Panc1 (cell line): Measurements from ENCODE around the gene MXD4.

ENCODE experiments used
- CTCF ChIP-seq: fragments of 450-650 bp; IDR thresholded peaks from 2 replicates; pipeline ENCODE4 v1.5.1; 2017; ENCODE audit warnings: mild to moderate bottlenecking
- POLR2AphosphoS5 ChIP-seq: IDR thresholded peaks from 2 replicates; pipeline ENCODE4 v1.6.1; 2012; ENCODE audit warnings: mild to moderate bottlenecking, low read depth, low read length, moderate library complexity
- REST ChIP-seq, 2 experiments: IDR thresholded peaks; 2 replicates each; pipeline ENCODE4 v1.6.1; 2011 to 2012; ENCODE audit warnings: low read depth in 2 of 2, control low read depth in 1 of 2, low read length in 1 of 2, mild to moderate bottlenecking in 1 of 2, moderate library complexity in 1 of 2; ENCODE audit not compliant: insufficient read depth in 1 of 2
- SIN3A ChIP-seq: IDR thresholded peaks from 2 replicates; pipeline ENCODE4 v1.6.1; 2012; ENCODE audit warnings: low read depth, mild to moderate bottlenecking, low read length, moderate library complexity, borderline replicate concordance; ENCODE audit not compliant: insufficient read depth
- TCF7L2 ChIP-seq: IDR thresholded peaks from 2 replicates; pipeline ENCODE4 v1.6.1; 2011; ENCODE audit warnings: mild to moderate bottlenecking, low read depth, low read length, inconsistent platforms

- TF ChIP-seq SIN3A, result no peak
- no peak for TF ChIP-seq POLR2AphosphoS5
- no peak for TF ChIP-seq CTCF
- no peak for TF ChIP-seq REST (IDR thresholded peaks at IDR 0.05; ENCODE audit: insufficient read depth in 1 of 2, low read depth in 2 of 2, low read length in 1 of 2)
- TF ChIP-seq TCF7L2, result no peak
Observed at GRCh38 chr4:2277956-2278355, 16.0 kb upstream of the MXD4 start.
